GM23338 (cell line): ENCODE measurements around the gene LENEP. TPM values are rescaled to one million over a fixed set of nuclear protein-coding genes. Genes with fewer than 3 reads are reported as not detected.

Source experiments
- ATAC-seq: fragments of 200-7000 bp; cut with Tn5 transposase; 3 replicates; pipeline ENCODE4 v1.9.1; 2020
- DNase-seq: peaks from one replicate; pipeline ENCODE4 v3.0.0-alpha.2; 2015; ENCODE audit warnings: low spot score
- H2AFZ ChIP-seq: fragments of 200-600 bp; sonication (generic); 2 replicates; pipeline ENCODE4 v1.8.0; 2016; ENCODE audit warnings: antibody characterized with exemption, mild to moderate bottlenecking, moderate library complexity
- H3F3A ChIP-seq: fragments of 200-600 bp; sonication (generic); replicated peaks from 2 replicates; pipeline ENCODE4 v1.8.0; 2017; ENCODE audit warnings: antibody characterized with exemption, mixed run types, low read depth
- H3K27ac ChIP-seq: fragments of 200-600 bp; sonication (generic); 2 replicates; pipeline ENCODE4 v1.6.1; 2016; ENCODE audit warnings: low read depth
- H3K27me3 ChIP-seq: fragments of 200-600 bp; sonication (generic); 2 replicates; pipeline ENCODE4 v1.8.0; 2016; ENCODE audit warnings: mild to moderate bottlenecking, mixed run types, moderate library complexity; ENCODE audit not compliant: insufficient read depth
- H3K36me3 ChIP-seq: fragments of 200-600 bp; sonication (generic); 2 replicates; pipeline ENCODE4 v1.8.0; 2016; ENCODE audit warnings: mild to moderate bottlenecking; ENCODE audit not compliant: insufficient read depth
- H3K4me1 ChIP-seq: fragments of 200-600 bp; sonication (generic); 2 replicates; pipeline ENCODE4 v1.8.0; 2016; ENCODE audit warnings: mild to moderate bottlenecking, moderate library complexity; ENCODE audit not compliant: insufficient read depth
- H3K4me2 ChIP-seq: fragments of 200-600 bp; sonication (generic); 2 replicates; pipeline ENCODE4 v1.7.1; 2017; ENCODE audit warnings: mixed run types
- H3K4me3 ChIP-seq: fragments of 200-600 bp; sonication (generic); 2 replicates; pipeline ENCODE4 v1.6.1; 2016; ENCODE audit warnings: mixed run types
- H3K79me2 ChIP-seq: fragments of 200-600 bp; sonication (generic); replicated peaks from 2 replicates; pipeline ENCODE4 v1.8.0; 2017; ENCODE audit warnings: mild to moderate bottlenecking; ENCODE audit not compliant: insufficient read depth
- H3K9me2 ChIP-seq: fragments of 200-600 bp; sonication (generic); 2 replicates; pipeline ENCODE4 v1.8.0; 2017; ENCODE audit not compliant: insufficient read depth
- H4K20me1 ChIP-seq: fragments of 200-600 bp; sonication (generic); replicated peaks from 2 replicates; pipeline ENCODE4 v1.8.0; 2017; ENCODE audit warnings: mild to moderate bottlenecking; ENCODE audit not compliant: insufficient read depth
- H3K27ac Mint-ChIP-seq: 2 replicates; pipeline ENCODE4 v1.8.0; 2020; ENCODE audit warnings: inconsistent platforms, mild to moderate bottlenecking, moderate library complexity, mixed read lengths
- H3K27me3 Mint-ChIP-seq: 3 replicates; pipeline ENCODE4 v1.8.0; 2022; ENCODE audit warnings: low read depth, mild to moderate bottlenecking, moderate library complexity, mixed read lengths, inconsistent platforms; ENCODE audit not compliant: insufficient read depth, poor library complexity
- H3K36me3 Mint-ChIP-seq: 3 replicates; pipeline ENCODE4 v1.8.0; 2021; ENCODE audit warnings: low read depth, mild to moderate bottlenecking, inconsistent platforms, moderate library complexity, mixed read lengths
- H3K4me1 Mint-ChIP-seq: 3 replicates; pipeline ENCODE4 v1.8.0; 2020; ENCODE audit warnings: mild to moderate bottlenecking, inconsistent platforms, mixed read lengths
- H3K4me3 Mint-ChIP-seq: 3 replicates; pipeline ENCODE4 v1.8.0; 2021; ENCODE audit warnings: moderate library complexity, mild to moderate bottlenecking, inconsistent platforms, mixed read lengths
- H3K9me3 Mint-ChIP-seq: 3 replicates; pipeline ENCODE4 v1.8.0; 2020; ENCODE audit warnings: moderate library complexity, mild to moderate bottlenecking, inconsistent platforms, mixed read lengths
- CREB1 ChIP-seq: fragments of 250-450 bp; sonication (Bioruptor Pico); IDR thresholded peaks from 2 replicates; pipeline ENCODE4 v1.5.0; 2020; ENCODE audit warnings: low read depth, mild to moderate bottlenecking, moderate library complexity
- ETS1 ChIP-seq: IDR thresholded peaks from 2 replicates; pipeline ENCODE4 v1.6.1; 2016; ENCODE audit warnings: antibody characterized with exemption
- EZH2 ChIP-seq: fragments of 200-600 bp; sonication (generic); IDR thresholded peaks from one replicate; pipeline ENCODE4 v1.8.0; 2017; ENCODE audit warnings: antibody characterized with exemption, mild to moderate bottlenecking, low read depth; ENCODE audit not compliant: unreplicated experiment
- NANOG ChIP-seq: IDR thresholded peaks from 2 replicates; pipeline ENCODE4 v1.6.1; 2016; ENCODE audit warnings: antibody characterized with exemption, borderline replicate concordance
- POLR2AphosphoS5 ChIP-seq: IDR thresholded peaks from 2 replicates; pipeline ENCODE4 v1.6.1; 2016; ENCODE audit warnings: antibody characterized with exemption, low read depth
- STAT1 ChIP-seq: IDR thresholded peaks from one replicate; pipeline ENCODE4 v1.6.1; 2016; ENCODE audit warnings: antibody characterized with exemption; ENCODE audit not compliant: unreplicated experiment
- ZNF331 ChIP-seq: fragments of 250-450 bp; sonication (Bioruptor Pico); IDR thresholded peaks from 2 replicates; pipeline ENCODE4 v1.5.0; 2020; ENCODE audit warnings: low read depth, mild to moderate bottlenecking, moderate library complexity
- polyA plus RNA-seq: library from polyadenylated mRNA; unstranded; fragments of >200 nt; fragmentation: Nextera tagmentation; extraction: Ambion mirVana; gene quantifications from 2 replicates; pipeline ENCODE4 v1.2.1, GENCODE V29; 2016
- total RNA-seq: library from RNA; depleted of rRNA; stranded (reverse); fragments of >200 nt; shearing (Covaris generic); gene quantifications from 2 replicates; pipeline ENCODE4 v1.2.3, GENCODE V29; 2014
- TF ChIP-seq, protein P1 (sequence below): IDR thresholded peaks from one replicate; pipeline ENCODE4 v1.6.1; 2018; ENCODE audit warnings: antibody characterized with exemption; ENCODE audit not compliant: unreplicated experiment
- TF ChIP-seq, protein P2 (sequence below), 2 experiments: fragments of 200-600 bp in 1 of 2; sonication (generic) in 1 of 2; conservative IDR thresholded peaks; 2 replicates each; pipeline versions ENCODE4 v1.5.1 to v1.6.1; 2016 to 2017; ENCODE audit warnings: antibody characterized with exemption in 2 of 2, low read depth in 2 of 2, mild to moderate bottlenecking in 2 of 2, moderate library complexity in 1 of 2

Gene LENEP
- total and polyA plus RNA-seq, 2 experiments from 2014 or later, result 1.6 TPM; not detected in 1

DNA sequence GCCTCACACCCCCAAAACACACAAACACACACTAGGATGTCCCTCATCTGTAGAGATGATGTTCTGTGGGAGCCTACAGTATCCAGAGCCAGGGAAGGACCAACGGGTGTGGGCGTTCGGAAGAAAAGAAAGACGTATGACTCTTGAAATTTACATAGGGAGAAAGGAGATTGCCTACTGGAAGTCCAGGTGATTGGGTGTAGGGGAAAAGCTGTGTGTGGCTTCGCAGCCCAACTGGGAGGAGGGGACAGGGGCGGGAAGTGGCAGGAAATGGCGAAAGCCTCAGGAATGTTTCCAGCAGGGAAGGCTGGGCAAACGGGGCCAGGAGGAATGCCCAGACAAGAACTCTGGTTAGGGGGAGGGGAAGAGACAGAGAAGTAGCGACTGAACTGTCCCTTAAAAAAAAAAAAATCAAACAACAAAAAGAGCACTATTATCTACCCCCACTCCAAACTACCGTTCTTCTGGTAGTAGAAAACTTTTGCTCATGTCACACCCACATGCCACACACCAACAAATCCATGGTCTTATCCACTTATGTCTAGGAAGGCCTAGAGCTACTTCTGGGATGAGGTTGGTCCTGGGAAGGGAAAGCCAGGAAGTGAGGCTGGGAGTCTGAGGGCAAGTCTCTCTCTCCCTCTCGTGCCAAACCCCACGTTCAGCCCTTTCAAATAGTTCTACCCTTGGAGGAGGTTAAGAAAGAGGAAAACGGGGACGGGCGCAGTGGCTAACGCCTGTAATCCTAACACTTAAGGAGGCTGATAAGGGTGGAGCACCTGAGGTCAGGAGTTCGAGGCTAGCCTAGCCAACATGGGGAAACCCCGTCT is 20.7 kb upstream of the LENEP start (continued):
- TF ChIP-seq, protein P1, sequence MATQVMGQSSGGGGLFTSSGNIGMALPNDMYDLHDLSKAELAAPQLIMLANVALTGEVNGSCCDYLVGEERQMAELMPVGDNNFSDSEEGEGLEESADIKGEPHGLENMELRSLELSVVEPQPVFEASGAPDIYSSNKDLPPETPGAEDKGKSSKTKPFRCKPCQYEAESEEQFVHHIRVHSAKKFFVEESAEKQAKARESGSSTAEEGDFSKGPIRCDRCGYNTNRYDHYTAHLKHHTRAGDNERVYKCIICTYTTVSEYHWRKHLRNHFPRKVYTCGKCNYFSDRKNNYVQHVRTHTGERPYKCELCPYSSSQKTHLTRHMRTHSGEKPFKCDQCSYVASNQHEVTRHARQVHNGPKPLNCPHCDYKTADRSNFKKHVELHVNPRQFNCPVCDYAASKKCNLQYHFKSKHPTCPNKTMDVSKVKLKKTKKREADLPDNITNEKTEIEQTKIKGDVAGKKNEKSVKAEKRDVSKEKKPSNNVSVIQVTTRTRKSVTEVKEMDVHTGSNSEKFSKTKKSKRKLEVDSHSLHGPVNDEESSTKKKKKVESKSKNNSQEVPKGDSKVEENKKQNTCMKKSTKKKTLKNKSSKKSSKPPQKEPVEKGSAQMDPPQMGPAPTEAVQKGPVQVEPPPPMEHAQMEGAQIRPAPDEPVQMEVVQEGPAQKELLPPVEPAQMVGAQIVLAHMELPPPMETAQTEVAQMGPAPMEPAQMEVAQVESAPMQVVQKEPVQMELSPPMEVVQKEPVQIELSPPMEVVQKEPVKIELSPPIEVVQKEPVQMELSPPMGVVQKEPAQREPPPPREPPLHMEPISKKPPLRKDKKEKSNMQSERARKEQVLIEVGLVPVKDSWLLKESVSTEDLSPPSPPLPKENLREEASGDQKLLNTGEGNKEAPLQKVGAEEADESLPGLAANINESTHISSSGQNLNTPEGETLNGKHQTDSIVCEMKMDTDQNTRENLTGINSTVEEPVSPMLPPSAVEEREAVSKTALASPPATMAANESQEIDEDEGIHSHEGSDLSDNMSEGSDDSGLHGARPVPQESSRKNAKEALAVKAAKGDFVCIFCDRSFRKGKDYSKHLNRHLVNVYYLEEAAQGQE, result peak; percentile 24
- no peak for TF ChIP-seq NANOG

DNA sequence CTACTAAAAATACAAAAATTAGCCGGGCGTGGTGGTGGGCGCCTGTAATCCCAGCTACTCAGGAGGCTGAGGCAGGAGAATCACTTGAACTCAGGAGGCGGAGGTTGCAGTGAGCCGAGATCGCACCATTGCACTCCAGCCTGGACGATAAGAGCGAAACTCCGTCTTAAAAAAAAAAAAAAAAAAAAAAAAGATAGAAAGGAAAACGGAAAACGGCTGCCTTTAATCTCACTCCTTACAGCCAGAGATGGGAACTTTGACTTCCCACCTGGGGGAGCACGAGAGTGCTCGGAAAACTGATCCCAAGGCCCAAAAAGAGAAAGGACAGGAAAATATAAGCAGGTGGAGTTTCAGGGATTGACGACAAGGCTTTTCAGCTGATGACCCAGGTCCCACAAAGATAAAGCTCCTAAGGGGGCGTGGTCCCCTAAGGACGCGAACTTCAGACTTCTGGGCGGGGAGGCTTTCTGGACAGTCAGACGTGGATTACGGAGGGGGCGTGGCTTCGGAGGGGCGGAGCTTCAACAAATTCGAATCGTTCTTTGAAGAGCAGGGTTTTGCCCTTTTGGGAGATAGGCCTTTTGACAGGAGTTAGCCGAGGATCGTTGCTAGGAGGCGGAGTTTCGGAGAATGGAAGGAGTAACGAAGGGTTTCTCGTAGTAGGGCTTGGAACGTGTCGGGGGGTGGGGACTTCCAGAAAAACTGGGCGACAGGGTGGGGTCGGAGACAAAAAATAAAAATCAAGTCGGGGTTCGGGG is 19.9 kb upstream of the LENEP start:
- Mint-ChIP-seq H3K36me3 (peaks cover 35% of the 10 kb centered on the region), H3K27ac (no peak overlapping the region), H3K27me3 (peaks cover 10% of the 10 kb centered on the region), H3K9me3 (peaks cover 3% of the 10 kb centered on the region; the same call in 1 of the 3 replicates), H3K4me3 (no peak overlapping the region), H3K4me1 (peaks cover 24% of the 10 kb centered on the region)
- H2AFZ ChIP-seq, result no peak overlapping the region
- DNase-seq (peak; percentile 100), ATAC-seq (peak; percentile 2)
- H3K27me3 ChIP-seq, result no peaks in the 10 kb centered on the region
- peaks cover 62% of the 10 kb centered on the region for H3K79me2 ChIP-seq
- peak overlapping the region; percentile 75 for H3K4me2 ChIP-seq
- H3K36me3 ChIP-seq, result peaks cover 10% of the 10 kb centered on the region; the same call in 1 of the 2 replicates
- H3K27ac ChIP-seq, result peak overlapping the region; percentile 100
- H4K20me1 ChIP-seq, result peaks cover 27% of the 10 kb centered on the region
- H3K4me1 ChIP-seq, result peaks cover 27% of the 10 kb centered on the region
- no peaks in the 10 kb centered on the region for H3K9me2 ChIP-seq
- peaks cover 16% of the 10 kb centered on the region for H3F3A ChIP-seq
- peak overlapping the region; percentile 82 for H3K4me3 ChIP-seq
- TF ChIP-seq ETS1, result no peak
- TF ChIP-seq CREB1 (CRISPR knock-in tag), result peak; percentile 44; the same call in 1 of the 2 replicates
- TF ChIP-seq EZH2, result no peak
- no peak for TF ChIP-seq STAT1
- TF ChIP-seq, protein P2, sequence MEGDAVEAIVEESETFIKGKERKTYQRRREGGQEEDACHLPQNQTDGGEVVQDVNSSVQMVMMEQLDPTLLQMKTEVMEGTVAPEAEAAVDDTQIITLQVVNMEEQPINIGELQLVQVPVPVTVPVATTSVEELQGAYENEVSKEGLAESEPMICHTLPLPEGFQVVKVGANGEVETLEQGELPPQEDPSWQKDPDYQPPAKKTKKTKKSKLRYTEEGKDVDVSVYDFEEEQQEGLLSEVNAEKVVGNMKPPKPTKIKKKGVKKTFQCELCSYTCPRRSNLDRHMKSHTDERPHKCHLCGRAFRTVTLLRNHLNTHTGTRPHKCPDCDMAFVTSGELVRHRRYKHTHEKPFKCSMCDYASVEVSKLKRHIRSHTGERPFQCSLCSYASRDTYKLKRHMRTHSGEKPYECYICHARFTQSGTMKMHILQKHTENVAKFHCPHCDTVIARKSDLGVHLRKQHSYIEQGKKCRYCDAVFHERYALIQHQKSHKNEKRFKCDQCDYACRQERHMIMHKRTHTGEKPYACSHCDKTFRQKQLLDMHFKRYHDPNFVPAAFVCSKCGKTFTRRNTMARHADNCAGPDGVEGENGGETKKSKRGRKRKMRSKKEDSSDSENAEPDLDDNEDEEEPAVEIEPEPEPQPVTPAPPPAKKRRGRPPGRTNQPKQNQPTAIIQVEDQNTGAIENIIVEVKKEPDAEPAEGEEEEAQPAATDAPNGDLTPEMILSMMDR (conservative IDR thresholded peaks at IDR 0.05; ENCODE audit: low read depth in 2 of 2), result no peak; a peak in 1 of 4 replicates
- TF ChIP-seq ZNF331 (CRISPR knock-in tag), result no peak
- peak; percentile 73 for TF ChIP-seq POLR2AphosphoS5
- no peak for TF ChIP-seq NANOG
